HG02938 (cell line): ENCODE measurements around the gene DLST.
A peak's percentile ranks its signal among the peaks of the same experiment; 100 is the strongest.

Experiments
- ATAC-seq: cut with Tn5 transposase; IDR thresholded peaks from one replicate; pipeline ENCODE4 v1.9.1; 2021; ENCODE audit warnings: mild to moderate bottlenecking, moderate library complexity; ENCODE audit not compliant: unreplicated experiment

DLST gene

DNA sequence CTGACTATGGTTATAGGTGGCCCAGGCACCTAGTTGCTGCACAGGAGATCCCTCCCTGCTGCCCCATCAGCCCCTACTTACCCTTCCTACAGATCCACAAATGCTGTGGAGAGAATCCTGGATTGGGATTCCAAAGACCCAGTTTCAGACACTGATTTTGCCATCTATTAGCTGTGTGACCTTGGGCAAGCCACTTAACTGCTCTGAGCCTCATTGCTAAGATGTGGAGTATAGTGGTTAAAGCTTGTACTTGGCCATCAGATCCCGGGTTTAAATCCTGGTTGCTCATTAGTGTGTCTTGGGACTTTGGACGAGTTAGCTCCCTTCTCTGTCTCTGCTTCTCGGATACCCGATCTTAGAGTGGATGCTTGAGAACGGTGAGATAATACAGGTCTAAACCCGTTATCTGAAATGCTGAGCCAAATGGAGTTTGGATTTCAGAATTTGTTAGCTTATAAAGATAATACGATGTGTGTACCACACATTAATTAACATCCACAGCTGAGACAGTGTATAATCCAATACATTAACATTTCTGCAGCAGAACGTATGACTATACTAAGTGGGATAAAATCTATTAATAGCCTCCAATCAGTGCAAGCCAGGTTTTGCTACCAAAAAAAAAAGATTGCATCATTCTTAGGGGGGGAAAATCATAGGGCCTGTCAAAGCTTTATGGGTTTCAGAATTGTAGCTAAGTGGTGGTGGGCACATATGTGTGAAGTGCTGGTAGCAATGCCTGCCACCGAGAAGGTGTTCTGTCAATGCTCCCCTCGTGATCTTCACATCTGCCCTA, 21.8 kb upstream of the DLST start:
- no peak for ATAC-seq

DNA sequence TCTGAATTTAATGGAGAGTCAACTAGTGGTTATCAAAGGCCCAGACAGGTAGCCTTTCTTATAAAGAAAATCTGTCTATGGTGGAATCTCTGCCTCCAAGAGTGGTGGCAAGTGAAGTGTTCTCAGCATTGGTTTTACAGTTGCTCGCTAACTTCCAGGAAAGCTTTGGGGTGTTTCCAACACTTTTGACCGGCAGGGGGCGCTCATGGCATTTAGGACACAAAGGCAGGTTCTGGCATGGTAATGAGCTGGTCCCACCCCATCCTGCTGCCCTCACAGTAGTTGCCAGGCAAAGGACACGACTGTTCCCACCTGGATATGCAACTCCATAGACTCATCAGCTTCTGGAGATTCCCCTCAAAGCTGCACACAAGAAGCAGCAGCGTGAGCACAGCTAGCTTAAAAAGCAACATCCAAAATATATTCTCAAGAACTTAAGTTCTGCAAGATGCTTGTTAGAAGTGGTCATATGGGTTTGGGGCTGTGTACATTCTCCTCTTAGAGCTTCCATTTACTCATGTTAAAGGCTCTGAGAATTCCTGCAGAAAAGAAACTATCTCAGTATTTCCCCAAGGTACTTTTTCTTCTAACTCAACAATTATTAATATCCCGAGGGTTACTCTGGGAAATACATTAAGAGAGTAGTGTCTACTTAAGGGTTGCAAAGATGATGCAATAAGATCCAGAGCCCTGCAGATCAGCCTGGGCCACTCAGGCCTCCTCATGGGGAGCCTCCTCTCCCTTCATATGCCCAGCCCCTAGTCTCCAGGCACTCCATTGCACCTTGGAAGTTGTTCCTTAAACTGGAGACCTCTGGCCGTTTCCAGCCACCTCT, 20.6 kb upstream of the DLST start:
- peak; percentile 51 for ATAC-seq

DNA sequence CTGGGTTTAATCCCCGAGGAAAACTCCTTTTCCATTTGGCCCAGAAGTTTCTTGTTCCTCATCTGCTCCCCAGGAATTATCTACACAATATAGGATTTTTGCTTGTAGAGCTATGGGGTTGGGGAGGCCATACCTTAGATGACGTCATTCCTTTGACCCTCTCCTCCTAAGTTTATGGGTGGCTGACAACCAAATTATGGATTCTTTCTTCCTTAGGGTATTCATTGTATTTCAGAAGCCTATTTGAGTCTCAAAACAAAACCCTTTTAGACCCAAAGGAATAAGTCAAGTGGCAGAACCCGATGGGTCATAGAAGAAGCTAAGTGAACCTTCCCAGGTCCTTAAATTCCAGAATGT, 20.0 kb upstream of the DLST start:
- no peak for ATAC-seq

DNA sequence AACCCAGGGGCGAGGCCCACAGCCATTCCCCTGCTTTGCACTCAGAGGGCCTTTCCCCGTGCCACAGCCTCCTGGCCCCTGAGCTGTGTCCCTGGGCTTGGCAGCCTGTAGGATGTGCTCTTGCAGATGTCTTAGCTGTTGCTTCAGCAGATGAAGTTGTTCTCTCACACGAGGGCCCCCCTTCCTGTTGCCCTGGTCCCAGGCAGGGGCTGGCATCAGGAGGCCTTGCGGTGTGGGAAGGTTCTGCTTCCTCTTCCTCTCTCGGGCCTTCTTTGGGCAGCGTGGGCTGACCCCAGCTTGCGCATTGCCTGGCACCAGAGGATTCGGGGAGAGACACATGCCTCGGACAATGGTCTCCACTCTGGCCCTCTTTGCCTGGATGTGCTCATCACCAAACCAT, 18.4 kb upstream of the DLST start:
- no peak for ATAC-seq

DNA sequence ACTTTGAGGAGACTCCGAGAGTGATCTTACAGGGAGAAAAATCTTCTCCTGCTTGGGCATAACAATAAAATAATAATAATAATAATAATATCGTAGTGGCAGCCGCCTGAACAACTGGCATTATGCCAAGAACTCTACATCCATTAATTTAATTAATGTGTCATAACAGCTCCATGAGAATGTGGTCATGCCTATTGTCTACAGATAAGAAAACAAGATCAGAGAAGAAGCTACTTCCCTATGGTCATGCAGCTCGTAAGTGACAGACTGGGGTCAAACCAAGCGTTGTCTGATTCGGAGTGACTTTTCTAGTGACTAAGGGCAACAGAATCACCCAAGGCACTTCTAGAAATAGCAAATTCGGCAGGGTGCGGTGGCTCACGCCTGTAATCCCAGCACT, 17.5 kb upstream of the DLST start:
- no peak for ATAC-seq

DNA sequence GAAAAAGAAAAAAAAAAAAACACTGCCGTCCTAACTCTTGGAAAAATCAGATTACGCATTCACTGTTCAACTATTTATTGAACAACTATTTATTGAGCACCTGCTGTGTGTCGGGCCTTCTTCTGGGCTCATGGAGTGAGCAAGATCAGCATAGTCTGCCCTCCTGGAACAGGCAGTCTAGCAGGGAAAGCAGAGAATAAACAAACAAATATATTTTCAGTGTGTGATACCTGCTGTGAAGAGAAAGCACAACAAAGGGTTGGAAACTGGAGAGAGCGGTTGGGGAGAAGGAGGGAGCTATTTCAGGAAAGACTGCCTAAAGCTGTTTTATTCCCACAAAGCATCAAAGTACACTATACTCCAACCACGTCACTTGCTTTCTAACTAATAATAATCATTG, 16.6 kb upstream of the DLST start:
- no peak for ATAC-seq

DNA sequence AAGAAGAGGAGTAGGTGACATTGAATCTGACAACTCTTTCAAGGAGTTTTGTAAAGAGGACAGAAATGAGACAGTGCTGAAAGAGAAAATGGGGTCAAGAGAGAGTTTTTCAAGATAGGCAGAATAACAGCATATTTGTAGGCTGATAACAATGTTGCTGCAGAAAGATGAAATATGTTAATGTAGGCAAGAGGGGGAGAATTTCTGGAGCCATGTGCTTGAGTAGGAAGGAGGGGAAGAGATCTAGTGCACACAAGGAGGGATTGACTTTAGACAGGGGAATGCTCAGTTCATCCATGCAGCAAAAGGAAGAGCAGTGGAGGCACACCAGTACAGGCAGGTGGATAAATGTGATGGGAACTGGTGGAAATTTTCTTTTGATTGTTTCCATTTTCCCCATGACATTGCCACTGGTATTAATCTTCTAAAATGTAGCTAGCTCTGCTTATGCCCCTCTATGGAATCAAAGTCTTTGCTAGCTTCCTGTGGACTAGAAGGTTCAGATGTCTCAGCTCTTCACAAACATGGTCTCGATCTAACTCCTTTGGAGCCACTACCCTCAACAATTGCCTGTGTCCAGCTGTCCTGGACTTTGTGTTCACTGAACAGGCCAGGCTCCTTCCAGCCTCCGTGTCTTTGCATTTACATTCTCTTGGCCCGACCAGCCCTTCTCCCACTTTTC, 14.9 kb upstream of the DLST start:
- no peak for ATAC-seq

DNA sequence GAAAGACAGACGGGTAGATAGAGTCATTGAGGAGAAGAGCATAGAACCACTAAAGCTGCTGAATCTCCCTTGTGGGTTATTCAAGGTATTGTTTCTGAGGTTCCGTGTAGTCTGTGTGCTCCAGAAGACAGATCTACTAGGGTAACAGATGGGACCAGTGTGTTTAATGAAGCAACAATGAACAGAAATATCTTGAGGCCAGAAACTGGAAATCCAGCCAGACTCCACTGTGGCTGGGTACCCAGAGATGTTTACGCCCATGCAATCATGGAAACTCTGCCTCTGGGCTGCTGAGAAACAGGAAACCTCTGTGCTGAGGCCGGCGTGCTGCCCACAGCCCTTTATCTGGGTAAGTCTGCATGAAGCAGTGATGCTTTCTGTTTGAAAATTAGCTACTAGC, 14.0 kb upstream of the DLST start:
- ATAC-seq = no peak

DNA sequence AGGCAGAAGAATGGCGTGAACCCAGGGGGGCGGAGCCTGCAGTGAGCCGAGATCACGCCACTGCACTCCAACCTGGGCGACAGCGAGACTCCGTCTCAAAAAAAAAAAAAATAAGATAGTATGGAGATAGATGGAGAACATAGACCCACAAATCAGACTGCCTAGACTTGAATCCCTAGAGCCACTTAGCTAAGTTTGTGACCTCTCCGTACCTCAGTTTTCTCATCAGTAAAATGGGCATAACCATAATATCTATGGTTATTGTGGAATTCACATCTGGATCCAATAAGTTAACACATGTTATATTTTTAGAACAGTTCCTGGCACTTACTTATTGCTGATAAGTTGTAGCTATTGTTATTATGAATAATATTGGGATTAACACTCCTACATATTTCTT, 13.0 kb upstream of the DLST start:
- ATAC-seq = no peak

DNA sequence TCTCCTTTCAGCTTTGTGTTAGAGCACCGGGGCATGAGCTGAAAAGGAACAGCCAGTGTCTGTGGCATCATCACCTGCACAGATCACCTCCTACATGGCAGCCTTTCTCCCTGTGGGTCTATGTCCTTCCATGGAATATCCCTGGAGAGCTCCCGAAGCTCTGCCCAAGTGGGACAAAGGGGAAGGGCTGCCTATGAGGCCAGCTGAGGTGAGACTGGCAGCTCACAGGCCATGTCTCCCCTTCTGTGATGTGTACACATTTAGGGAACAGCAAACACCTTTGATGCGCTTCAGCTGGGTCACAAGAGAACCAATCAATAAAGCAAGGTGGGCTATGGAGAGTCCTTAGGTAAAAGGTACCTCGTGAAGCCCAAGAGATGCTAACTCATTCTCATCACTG, 9.9 kb upstream of the DLST start:
- ATAC-seq = no peak

DNA sequence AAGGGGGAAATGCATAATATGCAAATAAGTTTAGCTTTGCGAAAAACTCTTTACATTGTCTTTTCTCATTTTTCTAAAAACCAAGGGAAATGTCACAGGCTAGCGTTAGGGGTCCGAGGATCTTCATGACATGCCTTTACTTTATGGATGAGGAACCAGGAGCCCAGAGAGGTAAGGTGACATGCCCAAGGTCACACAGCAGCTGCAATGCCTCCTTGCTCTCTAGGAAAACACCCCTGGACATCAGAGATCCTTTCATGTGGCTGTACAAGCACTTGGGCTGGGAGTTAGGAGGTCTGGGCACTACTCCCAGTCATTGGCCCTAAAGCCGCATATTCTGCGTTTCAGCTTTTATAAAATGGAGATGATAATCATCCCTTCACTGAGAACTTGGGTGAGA, 6.5 kb upstream of the DLST start:
- ATAC-seq = no peak

DNA sequence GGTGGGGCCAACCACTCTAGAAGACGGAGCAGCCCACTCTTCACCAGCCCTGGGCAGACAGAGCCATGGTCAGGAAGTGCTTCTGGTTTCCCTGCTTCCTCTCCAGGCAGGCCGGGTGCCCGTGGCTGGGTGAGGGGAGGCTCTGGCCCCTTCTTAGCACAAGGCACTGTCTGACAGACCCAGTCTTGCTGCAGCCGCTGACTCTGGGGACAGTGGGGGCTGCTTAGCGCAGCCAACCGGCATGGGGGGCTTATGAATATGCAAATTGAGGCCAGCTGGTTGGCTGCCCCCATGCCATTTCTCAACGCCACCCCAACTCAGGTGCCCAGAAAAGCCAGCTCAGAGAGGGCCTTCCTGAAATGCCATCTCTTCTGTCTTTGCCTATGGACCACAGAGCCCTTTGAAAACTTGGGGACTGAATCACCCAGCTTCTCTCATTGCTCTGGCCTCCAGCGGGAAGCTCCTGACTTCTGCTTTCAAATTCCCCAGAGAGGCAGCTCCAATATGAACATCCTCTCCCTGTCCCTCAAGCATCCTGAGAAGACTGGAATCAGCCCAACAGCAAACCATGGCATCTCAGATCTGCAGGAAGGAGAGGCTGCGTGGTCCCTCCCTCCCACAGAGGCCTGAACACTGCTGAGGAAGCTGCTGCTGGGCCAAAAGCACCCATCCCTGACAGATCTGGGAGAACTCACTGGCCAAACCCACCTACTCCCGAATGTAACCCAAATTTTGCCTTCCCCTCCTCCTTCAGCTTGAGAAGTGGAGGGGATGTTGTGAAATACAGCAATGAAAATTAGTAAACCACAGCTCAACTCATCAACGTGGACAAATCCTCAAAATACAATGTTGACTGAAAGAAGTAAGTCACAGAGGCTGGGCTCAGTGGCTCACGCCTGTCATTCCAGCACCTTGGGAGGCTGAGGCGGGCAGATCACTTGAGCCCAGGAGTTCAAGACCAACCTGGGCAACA, 5.5 kb upstream of the DLST start, which contains the start of gene PROX2:
Gene PROX2 (minus strand): TSS at position 205 of the 973 bp plus-strand sequence. CDS start 12,311 bp downstream, outside the sequence.
- ATAC-seq = no peak

DNA sequence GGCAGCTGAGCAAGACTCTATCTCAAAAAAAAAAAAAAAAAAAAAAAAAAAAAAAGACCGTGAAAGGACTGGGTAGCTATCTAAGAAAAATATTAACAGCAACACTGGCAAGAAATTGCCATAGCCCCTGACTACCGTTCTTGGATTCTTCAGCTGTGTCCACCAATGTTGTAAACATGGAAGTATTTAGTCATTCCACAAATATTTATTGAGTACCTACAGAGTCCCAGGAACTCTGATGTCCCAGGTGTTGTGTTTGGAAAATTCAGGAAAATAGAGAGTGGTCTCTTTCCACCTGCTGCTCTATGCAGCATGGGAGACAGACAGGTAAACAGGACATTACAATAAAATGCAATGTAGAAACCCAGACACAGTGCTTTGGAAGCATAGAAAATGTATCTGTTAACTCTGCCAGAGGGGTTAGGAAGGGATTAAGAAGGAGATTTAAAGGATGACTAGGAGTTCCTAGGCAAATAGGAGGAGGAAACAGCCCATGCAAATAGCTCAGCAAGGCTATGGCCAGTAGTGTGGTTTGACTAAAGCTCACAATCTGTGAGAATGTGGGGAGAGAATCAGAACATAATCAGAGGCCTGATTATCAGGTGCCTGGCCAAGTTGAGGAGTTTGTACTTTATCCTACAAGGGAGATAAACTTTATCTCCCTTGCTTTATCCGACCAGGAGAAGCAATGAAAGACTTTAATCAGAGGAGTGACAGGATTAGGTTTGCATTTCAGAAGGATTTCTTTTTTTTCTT, 2.1 kb upstream of the DLST start:
- ATAC-seq = no peak

DNA sequence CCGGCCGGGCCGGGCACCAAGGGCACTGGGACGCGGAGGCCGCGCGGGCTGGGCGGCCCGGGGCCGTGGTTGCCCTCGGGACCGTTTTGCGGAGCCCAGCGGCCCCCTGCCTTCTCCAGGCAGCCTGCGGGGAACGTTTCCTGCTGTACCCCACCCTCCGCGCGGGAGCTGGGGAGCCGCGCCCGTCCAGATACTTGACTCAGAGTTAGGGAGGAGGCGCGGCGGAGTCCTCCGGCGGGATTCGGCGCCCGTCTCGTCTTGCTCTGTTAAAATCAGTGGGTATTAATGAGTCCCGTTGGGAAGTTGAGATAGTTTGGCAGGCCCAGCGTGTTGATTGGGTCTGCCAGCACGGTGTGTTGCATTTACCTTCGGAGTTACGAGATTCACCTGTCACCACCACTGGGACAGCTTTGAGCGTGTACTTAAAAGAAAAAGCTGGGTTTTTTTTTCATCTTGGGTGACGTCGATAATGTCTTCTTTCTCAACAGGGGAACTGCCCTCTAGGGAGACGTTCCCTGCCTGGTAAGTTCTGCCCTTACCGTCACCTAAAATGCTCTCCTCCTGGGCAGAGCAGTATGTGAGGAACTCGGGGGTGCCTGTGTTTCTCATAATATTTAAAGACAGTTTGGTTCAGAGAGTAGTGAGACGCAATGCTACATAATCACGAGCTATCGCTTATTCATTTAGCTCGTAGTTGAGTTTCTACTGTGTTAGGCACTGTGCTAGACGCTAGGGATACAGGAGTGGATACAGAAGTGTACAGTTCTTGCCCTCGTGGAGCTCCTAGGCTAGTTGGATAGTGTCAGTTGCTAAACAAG, 596 bp downstream of the DLST start:
- ATAC-seq = peak; percentile 39

DNA sequence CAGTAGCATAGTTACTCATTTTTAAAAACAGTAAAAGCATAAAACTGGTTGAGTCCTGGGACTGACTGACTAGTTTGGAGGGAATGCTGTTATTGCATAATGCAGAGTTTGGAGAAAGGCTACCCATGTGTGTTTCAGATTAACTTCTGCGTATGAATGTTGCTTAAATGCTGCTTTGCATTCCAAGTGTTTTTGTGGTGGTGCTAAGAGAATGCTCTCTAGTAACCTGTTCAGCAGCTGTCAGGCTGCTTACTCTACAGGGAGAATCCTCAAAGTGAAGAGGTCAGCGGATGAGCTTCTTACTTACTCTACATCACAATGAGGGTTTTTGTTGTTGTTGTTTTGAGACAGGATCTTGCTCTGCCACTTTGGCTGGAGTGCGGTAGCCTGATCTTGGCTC, 4.3 kb downstream of the DLST start:
- ATAC-seq = no peak

DNA sequence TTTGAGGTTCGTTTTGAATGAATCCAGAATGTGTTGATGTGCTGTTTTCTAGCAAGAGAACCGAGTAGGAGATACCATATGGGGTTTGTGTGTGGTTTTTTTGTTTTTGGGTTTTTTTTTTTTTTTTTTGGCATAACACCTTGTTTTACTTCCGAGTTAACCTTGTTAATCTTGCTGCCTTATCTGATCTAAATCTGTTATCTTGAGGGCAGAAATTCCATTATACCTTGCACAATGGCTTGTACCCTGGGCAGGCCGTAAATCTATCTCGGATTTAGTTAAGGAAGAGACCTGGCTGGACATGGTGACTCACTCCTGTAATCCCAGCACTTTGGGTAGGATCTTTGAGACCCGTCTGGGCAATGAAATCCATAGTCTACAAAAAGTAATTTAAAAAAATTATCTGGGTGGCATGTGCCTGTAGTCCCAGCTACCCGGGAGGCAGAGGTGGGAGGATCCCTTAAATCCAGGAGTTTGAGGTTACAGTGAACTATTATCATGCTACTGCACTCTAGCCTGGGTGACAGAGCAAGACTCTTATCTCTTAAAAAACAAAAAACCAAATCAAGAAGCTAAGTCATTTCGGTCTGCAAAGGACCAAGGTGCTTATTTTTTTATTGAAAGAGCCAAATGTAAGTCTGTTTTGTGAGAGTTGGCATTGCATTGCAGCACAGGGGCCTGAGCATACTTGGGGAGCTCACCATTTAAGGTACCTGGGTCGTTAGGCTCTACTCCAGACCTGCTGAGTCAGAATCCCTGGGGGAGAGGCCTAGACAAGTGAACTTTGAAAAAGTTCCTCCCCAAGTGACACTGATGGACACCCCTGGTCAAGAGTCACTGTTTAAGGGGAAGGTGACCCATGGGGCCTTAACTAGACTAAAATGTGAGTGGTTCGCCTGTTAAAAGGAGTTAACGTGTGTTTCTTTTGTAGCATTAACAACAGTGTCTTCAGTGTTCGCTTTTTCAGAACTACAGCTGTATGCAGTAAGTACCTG, 6.7 kb downstream of the DLST start:
- ATAC-seq = no peak

DNA sequence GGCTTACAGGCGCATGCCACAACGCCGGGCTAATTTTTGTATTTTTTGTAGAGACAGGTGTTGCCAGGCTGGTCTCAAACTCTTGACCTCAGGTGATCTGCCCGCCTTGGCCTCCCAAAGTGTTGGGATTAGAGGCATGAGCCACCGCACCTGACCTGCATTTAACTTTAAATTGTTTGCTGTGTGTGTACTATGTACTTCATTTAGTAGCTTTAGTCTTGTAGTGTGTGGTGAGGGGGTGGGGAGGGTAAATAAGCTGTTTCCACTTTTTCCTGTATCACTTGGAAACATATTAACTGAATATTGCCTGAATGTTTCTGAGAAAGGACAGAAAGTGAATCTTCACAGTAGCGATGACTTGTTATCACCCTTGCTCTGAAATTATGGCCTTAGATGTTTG, 8.5 kb downstream of the DLST start:
- no peak for ATAC-seq

DNA sequence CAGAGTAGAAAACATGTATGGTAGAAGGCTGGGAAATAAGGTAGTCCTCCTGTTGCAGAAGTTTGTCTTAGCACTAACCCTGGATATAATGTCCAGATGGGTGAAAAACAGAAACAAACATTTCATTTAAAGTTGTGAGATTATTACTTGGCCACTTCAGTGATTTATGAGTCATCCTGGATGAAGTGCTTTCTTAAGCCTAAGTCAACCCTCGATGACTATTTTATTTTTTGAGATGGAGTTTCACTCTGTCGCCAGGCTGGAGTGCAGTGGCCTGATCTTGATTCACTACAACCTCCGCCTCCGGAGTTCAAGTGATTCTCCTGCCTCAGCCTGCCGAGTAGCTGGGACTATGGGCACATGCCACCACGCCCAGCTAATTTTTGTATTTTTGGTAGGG, 10.2 kb downstream of the DLST start:
- ATAC-seq = no peak
